Epithelial cell of proximal tubule (primary cell): ENCODE data around the gene PPP4R1. TPM values are rescaled to one million over a fixed set of nuclear protein-coding genes. Genes with fewer than 3 reads are reported as not detected.

Experiments used
- DNase-seq: peaks from one replicate; pipeline ENCODE4 v3.0.0-alpha.2; 2011; ENCODE audit warnings: low read depth
- H3K4me3 ChIP-seq: 2 replicates; pipeline ENCODE4 v1.5.1; 2011; ENCODE audit warnings: low read depth, mild to moderate bottlenecking, low read length
- CTCF ChIP-seq: conservative IDR thresholded peaks from 2 replicates; pipeline ENCODE4 v1.5.1; 2012; ENCODE audit warnings: low read depth, mild to moderate bottlenecking, low read length
- total RNA-seq: library from RNA; depleted of rRNA; stranded (reverse); fragments of >200 nt; gene quantifications from 2 replicates; pipeline ENCODE4 v1.2.3, GENCODE V29; 2015

PPP4R1 gene
- total RNA-seq, 1 donor from 2014 or later, result 82.0 TPM

- no peak overlapping the region for H3K4me3 ChIP-seq
- DNase-seq, result no peak
- no peak for TF ChIP-seq CTCF
Observed at GRCh38 chr18:9568186-9568585, 46.2 kb downstream of the PPP4R1 start.

DNA sequence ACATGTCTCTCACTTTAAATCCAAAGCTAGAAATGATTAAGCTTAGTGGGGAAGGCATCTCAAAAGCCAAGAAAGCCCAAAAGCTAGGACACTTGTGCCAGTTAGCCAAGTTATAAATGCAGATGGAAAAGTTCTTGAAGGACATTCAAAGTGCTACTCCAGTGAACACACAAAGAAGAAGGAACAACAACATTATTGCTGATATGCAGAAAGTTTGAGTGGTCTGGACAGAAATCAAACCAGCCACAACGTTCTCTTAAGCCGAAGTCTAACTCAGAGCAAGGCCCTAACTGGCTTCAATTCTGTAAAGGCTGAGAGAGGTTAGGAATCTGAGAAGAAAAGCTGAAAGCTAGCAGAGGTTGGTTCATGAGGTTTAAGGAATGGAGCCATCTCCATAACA lies 49.0 kb downstream of the PPP4R1 start:
- H3K4me3 ChIP-seq, result no peak overlapping the region
- no peak for DNase-seq
- TF ChIP-seq CTCF, result no peak

- DNase-seq, result no peak
- TF ChIP-seq CTCF, result no peak
- H3K4me3 ChIP-seq, result no peak overlapping the region
Observed at GRCh38 chr18:9563331-9563730, 51.0 kb downstream of the PPP4R1 start.

- no peak overlapping the region for H3K4me3 ChIP-seq
- TF ChIP-seq CTCF, result no peak
- DNase-seq, result no peak
Observed at GRCh38 chr18:9562584-9562983, 51.8 kb downstream of the PPP4R1 start.

GRCh38 chr18:9561759-9562158 lies 52.6 kb downstream of the PPP4R1 start:
- no peak for DNase-seq
- no peak for TF ChIP-seq CTCF
- no peak overlapping the region for H3K4me3 ChIP-seq

GRCh38 chr18:9559253-9559652 lies 55.1 kb downstream of the PPP4R1 start:
- DNase-seq, result no peak
- no peak overlapping the region for H3K4me3 ChIP-seq
- no peak for TF ChIP-seq CTCF

DNA sequence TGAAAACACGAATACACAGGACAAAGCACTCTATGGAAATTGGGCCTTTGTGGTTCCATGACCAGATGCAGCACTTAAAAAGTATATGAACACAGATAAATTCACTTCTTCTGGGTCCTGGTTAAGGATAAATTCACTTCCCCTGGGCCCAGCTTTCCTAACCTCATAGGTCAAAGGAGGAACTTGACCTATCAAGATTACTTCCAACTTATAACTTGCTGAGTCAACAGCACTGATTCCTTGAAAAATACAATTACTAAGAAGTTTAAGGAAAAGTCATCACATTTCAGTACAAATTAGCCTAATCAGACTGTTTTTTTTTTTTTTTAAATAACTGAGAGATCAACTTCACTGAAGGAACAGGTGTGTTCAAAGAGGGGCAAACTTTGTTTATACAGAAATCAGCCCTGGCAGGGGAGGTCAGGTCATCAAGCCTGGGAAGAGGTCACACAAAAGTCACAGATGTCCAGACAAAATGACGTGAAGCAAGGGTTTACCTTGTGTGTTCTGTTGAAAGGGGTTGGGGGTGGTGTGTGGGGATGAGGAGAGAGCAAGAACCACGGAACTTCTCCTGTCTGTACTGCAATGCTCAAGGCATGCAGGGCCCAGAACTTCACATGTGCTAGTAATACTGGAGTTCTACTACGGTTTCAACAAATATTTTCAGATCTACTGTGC lies 55.8 kb downstream of the PPP4R1 start:
- no peak overlapping the region for H3K4me3 ChIP-seq
- no peak for DNase-seq
- no peak for TF ChIP-seq CTCF
